IPS-NIHi7 (cell line): ENCODE data around the gene REEP1.

Source experiments
- DNase-seq: peaks from one replicate; pipeline ENCODE4 v3.0.0; 2012; ENCODE audit warnings: mixed read lengths; ENCODE audit errors: extremely low spot score

The REEP1 gene

GRCh38 chr2:86195808-86196387 is 141.5 kb downstream of the REEP1 start:
- DNase-seq, result no peak

GRCh38 chr2:86195055-86195807 is 142.2 kb downstream of the REEP1 start, which contains the start of gene IMMT:
IMMT (minus strand) TSS chr2:86195462; CDS start chr2:86195382, 80 bp downstream.
- peak; percentile 94 for DNase-seq

- DNase-seq, result no peak
Measured at GRCh38 chr2:86194751-86195054, 142.7 kb downstream of the REEP1 start.

GRCh38 chr2:86193901-86194567 is 143.4 kb downstream of the REEP1 start:
- DNase-seq, result no peak

- no peak for DNase-seq
Measured at GRCh38 chr2:86189782-86190416, 147.5 kb downstream of the REEP1 start.

GRCh38 chr2:86186431-86186830 is 151.0 kb downstream of the REEP1 start:
- DNase-seq, result no peak

GRCh38 chr2:86185517-86186212 is 151.8 kb downstream of the REEP1 start:
- DNase-seq, result no peak

GRCh38 chr2:86176597-86176996 is 160.8 kb downstream of the REEP1 start:
- DNase-seq, result no peak

- DNase-seq, result no peak
Measured at GRCh38 chr2:86175828-86176227, 161.6 kb downstream of the REEP1 start.

GRCh38 chr2:86174445-86174844 is 163.0 kb downstream of the REEP1 start:
- no peak for DNase-seq

- DNase-seq, result no peak
Measured at GRCh38 chr2:86172610-86173009, 164.8 kb downstream of the REEP1 start.

- DNase-seq, result no peak
Measured at GRCh38 chr2:86171295-86171694, 166.1 kb downstream of the REEP1 start.

- no peak for DNase-seq
Measured at GRCh38 chr2:86170449-86170848, 167.0 kb downstream of the REEP1 start.
